Measurements from ENCODE around the gene ZNF354C.

The ZNF354C gene

DNA sequence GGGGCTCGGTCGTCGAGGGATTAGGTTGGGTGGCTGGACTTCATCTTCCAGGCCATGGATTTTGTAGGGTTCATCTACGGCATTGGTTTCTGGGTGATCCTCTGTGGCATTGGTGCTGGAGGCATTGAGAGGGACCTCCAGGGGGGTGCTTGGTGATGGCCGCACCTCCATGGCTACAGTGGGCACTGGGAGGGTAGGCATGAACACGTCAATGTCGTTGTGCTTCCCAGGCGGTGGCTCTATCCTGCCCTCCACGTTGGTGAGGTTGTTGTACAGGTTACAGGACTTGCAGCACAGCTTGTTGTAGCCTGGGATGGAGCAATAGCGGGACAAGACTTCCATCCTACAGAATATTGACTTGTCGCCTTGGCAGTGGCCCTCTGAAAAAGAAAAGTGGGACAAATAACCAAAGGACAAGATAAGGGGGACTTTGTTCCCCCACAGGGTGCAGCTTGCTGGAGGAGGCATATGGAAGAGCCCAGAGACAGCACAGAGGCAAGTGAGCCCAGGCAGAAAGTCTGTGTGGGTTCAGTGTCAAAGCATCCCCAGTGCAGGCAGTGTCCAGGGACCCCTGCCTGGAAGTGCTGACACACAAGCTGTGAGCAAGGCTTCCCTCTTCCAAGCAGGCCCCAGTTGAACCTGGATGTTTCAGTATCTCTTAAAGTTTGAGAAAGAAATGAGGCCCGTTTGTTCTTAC, 53.9 kb downstream of the ZNF354C start:
- no peak for DNase-seq (ENCODE audit: low read depth)

DNA sequence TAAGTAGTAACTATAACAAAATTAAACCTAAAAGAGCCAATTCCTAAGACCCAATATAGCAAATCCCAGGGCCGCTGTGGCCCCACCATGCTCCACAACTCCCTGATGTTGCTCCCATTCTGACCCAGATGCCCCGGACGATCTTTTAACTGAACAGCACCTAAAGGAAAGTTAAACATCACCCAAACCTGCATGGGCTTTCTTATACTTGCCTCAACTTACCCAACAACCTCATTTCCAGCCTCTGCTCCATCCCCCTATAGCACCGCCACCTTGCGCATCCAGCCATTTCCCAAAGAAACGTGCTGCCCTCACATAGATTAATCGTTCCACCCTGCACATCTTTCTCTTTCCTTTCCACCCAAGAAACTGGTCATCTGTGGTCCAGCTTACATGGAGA, 54.6 kb downstream of the ZNF354C start:
- DNase-seq (ENCODE audit: low read depth), result no peak

DNA sequence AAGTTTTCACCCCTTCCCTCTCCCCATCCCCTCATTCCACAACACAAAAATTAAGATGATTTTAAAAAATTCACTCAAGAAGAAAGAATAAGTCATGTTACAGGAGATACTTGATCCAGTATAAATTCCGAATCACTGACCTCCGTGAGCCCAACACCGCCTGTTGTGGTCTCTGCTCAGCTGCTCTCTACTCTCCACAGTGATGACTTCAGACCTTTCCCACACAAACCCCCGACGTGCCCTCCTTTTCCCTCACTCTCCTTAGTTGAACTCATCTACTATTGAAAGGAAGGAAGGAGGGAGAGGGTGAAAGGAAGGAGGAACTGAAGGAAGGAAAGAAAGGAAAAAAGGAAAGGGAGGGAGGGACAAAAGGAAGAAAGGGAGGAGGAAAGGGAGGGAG, 55.1 kb downstream of the ZNF354C start:
- DNase-seq (ENCODE audit: low read depth), result no peak

DNA sequence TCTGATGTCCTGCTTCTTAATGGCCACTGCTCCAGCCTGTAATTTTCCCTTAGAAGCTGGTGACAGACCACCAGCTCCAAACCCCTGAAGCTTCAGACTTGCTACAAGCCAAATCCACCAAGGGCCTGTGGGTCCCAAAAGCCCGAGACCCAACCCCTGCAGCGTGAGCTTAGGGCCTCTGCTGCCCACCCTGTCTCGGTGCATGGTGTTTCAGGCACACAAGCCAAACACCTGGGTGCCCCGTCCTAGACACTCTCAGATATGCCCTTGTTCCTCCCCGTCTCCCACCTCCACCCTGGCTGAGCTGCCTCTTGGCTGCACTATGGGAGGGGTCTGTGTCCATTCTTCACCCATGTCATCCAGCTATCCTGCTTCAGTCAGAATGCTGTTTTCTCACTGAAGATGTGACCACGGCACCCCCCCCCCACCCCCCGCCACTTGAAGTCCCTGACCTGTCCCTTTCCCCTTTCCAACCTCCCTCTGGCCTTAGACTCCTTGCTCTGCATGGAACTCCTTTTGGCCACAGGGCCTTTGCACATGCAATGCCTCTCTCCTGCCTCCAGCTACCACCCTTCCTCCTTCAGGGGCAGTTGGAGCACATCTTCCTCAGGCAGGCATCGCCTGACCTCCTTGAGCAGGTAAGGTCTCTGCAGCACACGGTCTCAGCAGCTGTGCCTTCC, 55.8 kb downstream of the ZNF354C start:
- no peak for DNase-seq (ENCODE audit: low read depth)

DNA sequence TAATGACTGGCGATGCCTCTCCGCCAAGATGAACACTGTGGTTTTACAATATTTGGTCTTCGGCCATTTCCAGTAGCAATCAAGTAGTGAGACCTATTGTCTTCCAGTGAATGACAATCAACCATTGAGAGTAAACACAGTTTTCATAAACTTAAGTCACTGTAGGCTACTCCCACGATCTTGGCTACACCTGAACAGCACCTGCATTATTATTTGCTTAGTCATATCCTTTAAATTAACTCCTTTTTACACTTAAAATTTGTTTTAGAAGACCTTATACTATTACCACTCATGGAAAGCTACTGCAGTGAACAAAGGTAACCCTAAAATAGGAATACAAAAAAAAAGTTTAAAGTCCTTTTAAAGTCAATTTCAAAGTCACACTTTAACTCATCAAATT, 58.2 kb downstream of the ZNF354C start:
- no peak for DNase-seq (ENCODE audit: low read depth)

DNA sequence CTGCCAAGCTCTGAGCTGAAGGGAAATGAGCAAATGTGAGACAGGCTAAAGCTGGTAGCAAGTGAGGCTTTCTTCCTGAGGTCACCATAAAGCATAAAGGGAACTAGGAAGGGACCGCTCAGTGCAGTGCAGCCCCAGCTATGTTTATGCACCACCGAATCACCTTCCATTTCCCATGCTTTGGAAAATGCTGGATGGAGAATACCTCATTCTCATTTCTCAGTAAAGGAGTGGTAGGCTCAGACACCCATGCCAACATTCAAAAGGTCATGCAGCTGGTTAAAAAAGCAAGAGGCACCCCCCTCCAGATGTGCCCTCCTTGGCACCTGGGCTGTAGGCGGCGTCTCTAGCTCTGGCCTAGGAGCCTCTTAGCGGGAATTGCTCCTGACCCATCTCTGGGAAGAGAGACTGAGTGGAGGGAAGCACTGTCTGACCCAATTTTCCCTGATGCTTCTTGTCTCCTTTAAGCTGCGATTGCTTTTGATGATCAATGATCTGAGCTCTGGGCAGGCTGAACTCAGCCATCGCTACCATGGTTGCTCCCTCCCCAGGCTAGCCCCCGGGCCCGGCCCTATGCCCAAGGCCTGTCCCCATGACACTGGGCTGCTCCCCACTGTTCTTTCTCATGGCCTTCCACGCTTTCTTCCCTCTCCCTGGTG, 58.7 kb downstream of the ZNF354C start:
- no peak for DNase-seq (ENCODE audit: low read depth)

DNA sequence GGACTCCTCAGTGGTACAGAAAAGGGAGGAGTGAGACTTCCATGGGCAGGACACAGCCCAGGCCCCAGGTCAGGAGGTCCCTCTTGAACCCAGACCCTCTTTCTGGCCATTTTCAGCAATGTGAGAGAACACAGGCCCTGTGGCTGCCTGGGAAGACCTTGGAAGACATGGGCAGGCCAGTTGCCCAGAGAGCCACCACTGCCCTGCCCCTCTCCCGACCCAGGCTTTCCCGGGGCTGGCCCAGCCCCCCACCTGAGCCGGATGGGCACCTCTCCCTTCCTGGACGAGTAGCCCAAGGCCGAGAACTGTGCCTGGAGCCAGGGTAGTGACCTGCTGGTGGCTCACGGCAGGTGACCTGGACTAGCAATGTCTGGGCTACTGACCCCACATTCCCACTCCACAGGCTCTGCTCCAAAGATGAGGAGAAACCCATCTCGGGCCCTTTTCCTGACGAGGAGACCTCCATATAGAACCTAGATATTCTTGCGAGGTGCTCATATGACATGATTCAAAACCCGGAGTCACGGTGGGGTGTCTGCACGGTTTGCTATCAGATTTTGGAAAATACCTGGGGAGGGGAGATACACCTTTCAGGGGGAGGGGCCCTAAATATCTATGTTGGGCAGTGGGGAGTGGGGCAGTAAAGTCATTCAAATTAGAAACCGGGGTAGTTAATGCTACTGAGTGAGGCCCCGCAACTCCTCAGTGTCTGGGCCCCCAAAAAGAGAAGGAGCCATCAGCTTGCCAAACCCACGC, 59.4 kb downstream of the ZNF354C start:
- no peak for DNase-seq (ENCODE audit: low read depth)

DNA sequence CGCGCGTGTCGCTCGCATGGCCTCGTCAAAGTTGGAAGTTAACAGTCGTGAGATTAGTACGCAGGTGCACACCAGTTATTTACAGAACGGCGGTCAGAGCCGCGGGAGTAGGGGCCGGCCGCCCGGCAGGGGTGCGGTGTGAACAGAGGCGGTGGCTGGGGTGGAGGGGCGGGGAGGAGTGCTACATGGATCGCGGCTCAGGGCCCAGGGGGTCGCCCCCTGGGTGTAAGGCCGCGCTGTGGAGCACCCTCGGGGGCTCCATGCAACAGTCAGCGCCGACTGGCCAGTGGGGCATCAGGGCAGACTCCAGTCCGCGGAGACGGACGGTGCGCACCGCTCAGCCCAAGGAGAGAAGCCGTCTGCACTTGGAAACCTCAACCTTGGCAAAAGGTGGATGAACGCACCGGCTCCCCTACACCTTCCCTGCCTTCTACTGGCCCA, 60.3 kb downstream of the ZNF354C start:
- DNase-seq (ENCODE audit: low read depth), result no peak

DNA sequence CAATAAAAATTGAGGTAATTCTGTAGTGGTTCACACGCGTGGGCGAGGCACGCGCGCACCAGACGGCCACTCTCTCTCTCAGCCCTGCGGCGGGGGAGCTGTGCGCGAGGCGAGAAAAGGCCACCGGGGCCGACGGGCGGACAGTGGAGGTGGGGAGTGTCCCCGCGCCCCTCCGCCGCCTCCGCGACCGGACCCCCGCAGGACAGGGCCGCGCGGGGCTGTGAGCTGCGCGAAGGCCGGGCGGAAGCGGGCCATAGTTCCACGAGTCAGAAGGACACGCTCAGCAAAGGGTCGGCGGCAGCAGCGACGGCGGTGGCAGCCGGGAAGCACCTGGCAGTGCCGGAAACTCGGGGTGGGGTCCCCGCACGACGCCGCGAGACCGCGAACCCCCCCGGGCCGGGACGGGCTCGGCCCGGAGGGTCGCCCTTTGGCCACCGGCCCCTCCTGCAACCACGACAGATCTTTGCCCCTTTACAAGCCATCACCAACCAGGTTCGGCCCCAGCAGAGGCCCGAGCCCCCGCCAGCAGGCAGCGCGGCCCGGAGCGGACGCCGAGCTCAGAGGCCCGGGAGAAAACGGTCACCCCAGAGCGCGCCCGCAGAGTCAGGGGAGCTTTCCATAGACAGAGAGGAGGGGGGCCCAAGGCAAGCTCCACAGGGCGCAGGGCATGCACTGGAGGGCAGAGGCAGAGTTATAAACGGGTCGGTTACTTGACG, 60.9 kb downstream of the ZNF354C start:
- no peak for DNase-seq (ENCODE audit: low read depth)

DNA sequence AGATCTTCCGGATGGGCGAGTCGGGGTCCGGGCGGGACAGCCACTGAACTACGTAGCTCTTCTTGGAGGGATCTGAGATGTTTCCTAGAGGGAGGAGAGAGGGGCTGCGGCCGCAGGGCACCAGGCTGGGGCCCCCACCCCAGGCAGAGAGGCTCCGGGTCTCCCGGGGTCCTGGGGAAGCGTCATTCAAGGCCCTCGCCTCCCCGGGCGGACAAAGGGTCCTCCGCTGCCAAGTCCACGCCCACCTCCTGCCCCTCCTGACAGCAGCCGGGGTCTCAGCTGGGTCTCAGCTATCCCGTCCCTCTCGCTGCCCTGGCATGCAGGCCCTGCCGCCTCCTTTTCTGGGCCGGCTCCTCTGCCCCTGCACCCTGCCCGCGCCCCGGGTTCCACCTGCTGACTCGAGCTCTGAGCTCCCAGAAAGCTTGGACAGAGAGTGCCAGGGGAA, 61.5 kb downstream of the ZNF354C start:
- no peak for DNase-seq (ENCODE audit: low read depth)

DNA sequence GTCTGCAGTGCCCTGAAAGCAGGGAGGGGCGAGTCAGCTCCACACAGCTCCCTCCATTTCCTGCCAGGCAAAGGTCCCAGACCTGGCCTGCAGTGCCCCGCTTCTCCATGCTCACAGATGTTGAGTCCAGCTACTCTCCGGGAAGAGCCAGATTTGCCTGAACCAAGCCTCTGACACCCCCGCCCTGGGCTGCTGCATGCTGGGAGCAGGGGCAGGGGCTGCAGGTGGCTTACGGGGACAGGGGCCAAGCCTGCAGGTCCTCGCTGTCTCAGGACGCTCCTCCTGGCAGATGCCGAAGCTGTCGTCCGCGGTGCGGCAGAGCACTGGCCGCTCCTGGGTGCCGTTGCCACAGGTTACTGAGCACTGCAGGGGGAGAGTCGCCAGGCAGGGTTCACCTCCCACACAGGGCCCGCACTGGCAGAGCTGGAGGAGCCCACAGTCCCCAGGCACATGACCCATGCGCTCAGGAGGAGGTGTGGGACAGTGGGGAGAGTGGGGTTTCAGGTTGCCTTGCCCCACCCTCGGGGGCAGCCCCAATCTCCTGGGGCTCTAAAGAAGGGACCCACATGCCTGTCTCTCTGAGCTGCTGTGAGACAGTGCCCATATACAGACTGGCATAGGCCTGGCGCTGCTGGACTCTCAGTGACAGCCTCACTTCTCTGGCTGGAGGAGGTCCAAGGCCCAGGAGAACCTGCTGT, 62.4 kb downstream of the ZNF354C start:
- DNase-seq (ENCODE audit: low read depth), result no peak

DNA sequence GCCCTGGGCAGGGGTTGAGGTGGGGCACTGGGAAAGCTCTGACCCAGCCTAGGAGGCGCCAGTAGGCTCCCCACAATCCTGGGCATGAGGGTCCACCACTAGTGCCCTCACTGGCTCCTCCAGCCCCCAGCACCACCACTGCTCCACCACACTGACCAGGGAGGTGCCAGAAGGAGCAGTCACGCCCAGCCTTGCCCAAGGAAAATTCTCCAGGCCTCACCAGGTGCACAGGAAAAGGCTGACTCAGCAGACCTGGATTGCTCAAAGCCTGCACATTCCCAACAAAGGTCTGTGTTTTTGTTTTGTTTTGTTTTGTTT, 62.9 kb downstream of the ZNF354C start:
- no peak for DNase-seq (ENCODE audit: low read depth)

DNA sequence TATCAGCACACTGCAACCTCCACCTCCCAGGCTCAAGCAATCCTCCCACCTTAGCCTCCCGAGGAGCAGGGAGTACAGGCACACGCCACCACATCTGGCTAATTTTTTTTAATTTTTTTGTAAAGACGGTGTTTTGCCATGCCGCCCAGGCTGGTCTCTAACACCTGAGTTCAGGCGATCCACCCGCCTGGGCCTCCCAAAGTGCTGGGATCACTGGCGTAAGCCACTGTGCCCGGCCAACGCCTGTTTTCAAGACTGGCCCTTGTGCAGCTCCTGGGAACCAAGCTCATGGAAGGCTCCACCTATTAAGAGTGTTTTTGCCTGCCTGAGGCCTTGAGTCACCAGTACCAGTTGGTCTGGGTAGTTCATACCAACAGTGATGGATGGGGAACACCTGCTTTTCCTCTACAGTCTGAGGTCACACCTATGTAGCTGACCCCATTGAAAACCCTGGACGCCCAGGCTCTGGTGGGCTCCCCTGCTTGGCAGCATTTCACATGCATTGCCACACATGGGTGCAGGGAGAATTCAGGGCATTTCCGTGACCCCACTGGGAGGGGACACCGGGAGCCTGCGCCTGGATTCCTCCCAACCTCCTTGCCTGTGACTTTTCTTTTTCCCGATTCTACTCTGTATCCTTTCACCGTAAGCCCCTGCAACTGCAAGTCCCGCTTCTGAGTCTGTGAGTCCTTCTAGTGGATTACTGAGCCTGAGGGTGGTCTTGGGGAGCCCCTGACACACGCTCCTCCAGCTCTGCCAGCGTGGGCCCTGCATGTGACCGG, 63.5 kb downstream of the ZNF354C start:
- DNase-seq (ENCODE audit: low read depth), result no peak

DNA sequence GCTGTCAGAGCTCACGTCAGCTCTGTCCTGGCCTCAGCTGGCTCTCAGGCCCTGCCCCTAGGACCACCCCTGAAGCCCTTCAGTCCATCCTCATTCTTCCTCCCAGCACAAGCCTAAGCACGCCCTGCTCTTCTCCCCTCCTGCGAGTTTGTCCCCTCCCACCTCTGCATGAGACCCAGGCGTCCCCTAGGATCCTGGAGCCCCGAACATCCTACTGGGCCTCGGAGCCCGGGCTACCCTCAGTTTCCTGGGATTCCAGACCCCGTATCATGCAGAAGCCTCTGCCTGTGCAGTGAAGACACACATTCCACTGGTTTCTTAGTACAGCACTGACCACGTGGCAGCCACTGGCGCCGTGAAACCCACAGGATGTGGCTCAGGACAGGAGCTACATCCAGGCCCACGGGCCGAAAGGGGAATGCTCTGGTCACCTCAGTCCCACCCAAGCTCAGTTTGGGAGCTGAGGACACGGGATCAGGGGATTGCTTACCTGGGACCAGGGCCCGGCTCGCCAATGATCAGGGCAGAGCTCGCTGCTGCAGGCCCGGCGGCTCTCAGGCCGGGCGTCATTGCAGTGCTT, 64.2 kb downstream of the ZNF354C start:
- DNase-seq (ENCODE audit: low read depth), result no peak

DNA sequence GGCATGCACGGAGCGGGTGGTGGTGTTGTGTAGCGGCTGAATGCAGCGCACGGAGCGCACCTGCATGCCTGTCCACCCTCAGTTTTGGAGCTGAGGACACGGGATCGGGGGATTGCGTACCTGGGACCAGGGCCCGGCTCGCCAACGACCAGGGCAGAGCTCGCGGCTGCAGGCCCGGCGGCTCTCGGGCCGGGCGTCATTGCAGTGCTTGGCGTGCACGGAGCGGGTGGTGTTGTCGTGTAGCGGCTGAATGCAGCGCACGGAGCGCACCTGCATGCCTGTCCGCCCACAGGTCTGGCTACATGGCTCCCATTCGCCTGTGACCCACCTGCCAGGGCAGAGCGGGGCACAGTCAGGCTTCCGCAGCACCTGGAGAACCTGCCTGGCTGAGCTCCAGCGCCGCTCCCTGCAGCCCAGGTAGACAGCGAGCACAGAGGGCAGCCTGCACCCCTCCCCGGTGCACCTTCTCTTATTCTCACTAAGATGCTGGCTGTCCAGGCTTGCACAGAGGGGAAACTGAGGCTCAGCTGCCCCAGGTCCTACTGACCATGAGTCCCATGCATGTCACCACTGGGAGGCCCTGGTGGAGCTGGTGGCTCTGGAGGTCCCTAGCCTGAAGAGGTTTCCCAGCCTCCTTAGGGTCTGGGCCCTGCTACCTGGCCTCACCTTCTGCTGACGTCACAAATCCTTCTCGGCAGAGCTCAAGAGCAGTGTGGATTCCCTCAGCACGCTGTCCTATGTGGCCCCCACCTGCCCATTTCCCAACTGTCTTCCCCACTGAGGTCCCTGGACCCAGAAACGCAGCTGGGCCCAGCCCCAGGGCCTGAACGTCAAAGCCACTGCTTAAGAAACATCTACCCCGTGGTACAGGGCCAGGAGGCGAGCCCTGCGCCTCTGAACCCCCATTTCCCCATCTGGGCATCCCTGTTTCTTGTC, 64.9 kb downstream of the ZNF354C start:
- DNase-seq (ENCODE audit: low read depth), result no peak

DNA sequence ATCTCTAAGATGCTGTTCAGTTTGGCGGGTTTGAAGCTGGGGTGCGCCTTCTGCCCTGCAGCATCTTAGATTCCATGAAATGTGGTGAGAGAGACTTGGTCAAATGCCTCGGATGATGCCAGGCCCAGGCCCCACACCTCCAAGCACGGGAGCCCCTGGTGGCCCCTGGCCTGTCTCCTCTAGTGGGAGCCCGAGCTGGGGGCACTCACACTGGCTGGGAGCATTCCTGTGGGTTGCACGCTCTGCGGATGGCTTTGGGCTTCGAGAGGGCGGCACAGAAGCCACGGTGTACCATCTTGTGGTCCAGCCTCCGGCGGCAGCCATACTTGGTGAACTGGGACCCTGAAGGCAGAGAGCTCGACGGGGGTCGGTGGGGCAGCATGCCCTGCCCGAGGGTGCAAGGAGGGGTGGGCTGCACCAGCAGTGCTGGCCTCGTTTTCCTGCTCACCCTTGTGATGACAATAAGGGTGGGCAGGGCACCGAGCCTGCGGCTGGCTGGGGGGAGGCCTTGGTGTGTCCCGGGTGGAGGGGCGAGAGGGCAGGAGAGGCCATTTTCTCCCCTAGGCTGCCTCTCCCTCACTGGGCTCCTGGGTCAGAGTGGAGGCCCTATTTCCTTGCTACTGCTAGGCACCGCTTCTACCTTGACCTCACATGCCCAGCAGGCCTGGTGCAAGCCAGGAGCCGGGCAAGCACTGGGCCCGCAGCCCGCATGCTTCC, 65.8 kb downstream of the ZNF354C start:
- DNase-seq (ENCODE audit: low read depth), result no peak

DNA sequence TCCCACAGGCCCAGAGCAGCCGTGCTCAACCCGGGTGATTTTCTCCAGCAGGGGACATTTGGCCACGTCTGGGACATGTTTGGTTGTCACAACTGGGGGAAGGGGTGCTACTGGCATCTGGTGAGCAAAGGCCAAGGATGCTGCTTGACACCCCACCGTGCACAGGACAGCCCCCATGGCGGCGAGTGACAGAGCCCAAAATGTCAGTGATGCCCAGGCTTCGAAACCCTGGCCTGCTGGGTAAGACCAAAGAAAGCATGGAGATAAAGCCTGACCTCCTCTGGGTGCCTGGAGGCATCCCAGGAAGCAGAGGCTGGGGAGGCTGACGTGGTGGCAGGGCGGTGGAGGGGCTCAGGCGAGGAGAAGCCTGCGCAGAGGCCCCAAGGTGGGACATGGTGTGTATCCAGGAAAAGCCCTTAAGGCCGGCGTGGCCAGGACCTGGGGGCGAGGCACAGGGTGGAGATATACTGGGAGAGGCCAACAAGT, 66.4 kb downstream of the ZNF354C start:
- no peak for DNase-seq (ENCODE audit: low read depth)
